ENCODE data around the gene WNK2. TPM values are rescaled to one million over a fixed set of nuclear protein-coding genes. Genes with fewer than 3 reads are reported as not detected.

WNK2 gene
- total and polyA plus RNA-seq, 2 of the 4 experiments (the other 2 are of a cell fraction) = not detected

DNA sequence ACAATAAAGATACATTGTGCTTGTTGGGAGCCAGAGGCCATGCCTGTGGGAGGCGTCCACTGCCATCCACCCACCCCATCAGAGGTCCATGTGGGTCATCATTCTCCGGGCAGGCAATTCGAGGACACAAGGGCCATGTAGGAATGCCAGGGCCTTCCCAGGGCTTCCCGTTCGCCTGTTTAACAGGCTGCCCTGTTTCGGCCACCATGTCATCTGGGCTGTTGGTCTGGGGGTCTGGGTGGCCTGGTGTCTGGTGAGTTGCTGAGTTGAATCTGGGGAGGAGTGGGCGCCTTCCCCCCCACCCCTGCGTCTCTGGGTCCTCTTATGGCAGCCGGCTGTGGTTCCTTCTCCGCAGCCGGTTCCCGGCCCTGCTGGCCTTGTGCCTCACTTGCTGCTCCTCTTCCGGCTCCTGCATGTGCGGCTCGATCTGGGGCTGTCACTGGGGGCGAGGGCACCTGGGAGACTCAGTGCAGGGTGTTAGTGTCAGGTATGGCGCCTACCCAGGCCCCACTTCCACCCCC lies 117.4 kb downstream of the WNK2 start:
- H2BK20ac ChIP-seq (ENCODE audit: low read depth, low read length) = no peak overlapping the region
- in situ Hi-C loops (cut with MboI; ENCODE audit: low sequenced_read_pairs) = loop anchor here (25.0 kb wide), 2 partner anchors 111 to 289 kb away; no protein-coding TSS in a partner anchor
- no peak overlapping the region for H4K91ac ChIP-seq (ENCODE audit: insufficient read depth, low read depth, low read length)
- no peak overlapping the region for H3K56ac ChIP-seq (ENCODE audit: extremely low read depth, insufficient read depth, low read length)
- no peaks in the 10 kb centered on the region for H3K9me1 ChIP-seq (ENCODE audit: insufficient read depth, low read length)
- POLR2A ChIA-PET (ENCODE audit: unreplicated experiment) = no interaction called here
- DNase-seq = no peak
- H3K36me3 ChIP-seq (ENCODE audit: control insufficient read depth, insufficient read depth, low read length) = no peaks in the 10 kb centered on the region
- no peak overlapping the region for H3K4ac ChIP-seq (ENCODE audit: low read depth, low read length)
- CTCF ChIA-PET = no interaction called here
- no peak overlapping the region for H4K5ac ChIP-seq (ENCODE audit: low read depth, low read length)
- no peak overlapping the region for H3K23ac ChIP-seq (ENCODE audit: low read depth, low read length)
- no peak overlapping the region for H3K4me3 ChIP-seq (ENCODE audit: insufficient read depth, low read depth, low read length)
- H2BK15ac ChIP-seq (ENCODE audit: low read depth, low read length) = no peak overlapping the region
- peaks cover 11% of the 10 kb centered on the region; the same call in 1 of the 2 replicates for H3K27me3 ChIP-seq (ENCODE audit: control insufficient read depth, insufficient read depth, low read length)
- H3K79me1 ChIP-seq (ENCODE audit: low read depth in 1 of 2, low read length in 2 of 2) = no peaks in the 10 kb centered on the region
- H4K20me1 ChIP-seq (ENCODE audit: insufficient read depth, low read length) = no peaks in the 10 kb centered on the region
- H2AK5ac ChIP-seq (ENCODE audit: low read depth, low read length) = no peak overlapping the region
- H2AFZ ChIP-seq (replicated peaks; ENCODE audit: low read length, poor library complexity) = no peak overlapping the region
- no peaks in the 10 kb centered on the region for H3K4me1 ChIP-seq (ENCODE audit: control insufficient read depth, insufficient read depth, low read length)
- TF ChIP-seq NFE2L2 (IDR thresholded peaks at IDR 0.05; ENCODE audit: low read depth, low read length) (no peak), RCOR1 (IDR thresholded peaks at IDR 0.05; ENCODE audit: insufficient replicate concordance, low read length) (no peak), BHLHE40 (IDR thresholded peaks at IDR 0.05; ENCODE audit: low read depth, low read length) (no peak), SMC3 (IDR thresholded peaks at IDR 0.05; ENCODE audit: low read depth, low read length) (no peak), MXI1 (IDR thresholded peaks at IDR 0.05; ENCODE audit: borderline replicate concordance, low read depth, low read length) (no peak), CEBPB (IDR thresholded peaks at IDR 0.05; ENCODE audit: low read depth, low read length) (no peak), RAD21 (IDR thresholded peaks at IDR 0.05; ENCODE audit: low read length) (no peak), MAZ (IDR thresholded peaks at IDR 0.05; ENCODE audit: borderline replicate concordance, low read depth, low read length) (no peak), FOS (IDR thresholded peaks at IDR 0.05; ENCODE audit: low read depth, low read length) (no peak), CHD1 (IDR thresholded peaks at IDR 0.05; ENCODE audit: low read depth, low read length) (no peak), MAFK (IDR thresholded peaks at IDR 0.05; ENCODE audit: low read depth, low read length) (no peak)
- TF ChIP-seq, protein P1, sequence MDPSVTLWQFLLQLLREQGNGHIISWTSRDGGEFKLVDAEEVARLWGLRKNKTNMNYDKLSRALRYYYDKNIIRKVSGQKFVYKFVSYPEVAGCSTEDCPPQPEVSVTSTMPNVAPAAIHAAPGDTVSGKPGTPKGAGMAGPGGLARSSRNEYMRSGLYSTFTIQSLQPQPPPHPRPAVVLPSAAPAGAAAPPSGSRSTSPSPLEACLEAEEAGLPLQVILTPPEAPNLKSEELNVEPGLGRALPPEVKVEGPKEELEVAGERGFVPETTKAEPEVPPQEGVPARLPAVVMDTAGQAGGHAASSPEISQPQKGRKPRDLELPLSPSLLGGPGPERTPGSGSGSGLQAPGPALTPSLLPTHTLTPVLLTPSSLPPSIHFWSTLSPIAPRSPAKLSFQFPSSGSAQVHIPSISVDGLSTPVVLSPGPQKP (IDR thresholded peaks at IDR 0.05; ENCODE audit: borderline replicate concordance, low read depth, low read length) = no peak
- TF ChIP-seq, protein P2, sequence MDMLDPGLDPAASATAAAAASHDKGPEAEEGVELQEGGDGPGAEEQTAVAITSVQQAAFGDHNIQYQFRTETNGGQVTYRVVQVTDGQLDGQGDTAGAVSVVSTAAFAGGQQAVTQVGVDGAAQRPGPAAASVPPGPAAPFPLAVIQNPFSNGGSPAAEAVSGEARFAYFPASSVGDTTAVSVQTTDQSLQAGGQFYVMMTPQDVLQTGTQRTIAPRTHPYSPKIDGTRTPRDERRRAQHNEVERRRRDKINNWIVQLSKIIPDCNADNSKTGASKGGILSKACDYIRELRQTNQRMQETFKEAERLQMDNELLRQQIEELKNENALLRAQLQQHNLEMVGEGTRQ (IDR thresholded peaks at IDR 0.05; ENCODE audit: low read depth, low read length) = no peak
- no CpG with 5 or more reads among the region's 17 CpGs for WGBS, 2 experiments (ENCODE audit: extremely low coverage in 2 of 2, insufficient read length in 1 of 2)
- no peak overlapping the region for H2BK5ac ChIP-seq (ENCODE audit: low read depth, low read length, poor library complexity, severe bottlenecking)
- BruUV-seq (replicated peaks) = no TSS peak
- H2AK9ac ChIP-seq (replicated peaks; ENCODE audit: low read depth, low read length, poor library complexity) = no peak overlapping the region
- intact Hi-C loops (cut with micrococcal nuclease) = no loop called here
- H3K14ac ChIP-seq (replicated peaks; ENCODE audit: low read depth, low read length) = no peak overlapping the region
- no peak overlapping the region for H3K18ac ChIP-seq (ENCODE audit: low read depth, low read length)
- ATAC-seq (ENCODE audit: low read depth) = no peak
- H3K9me3 ChIP-seq (ENCODE audit: control insufficient read depth, insufficient read depth, low read length) = no peaks in the 10 kb centered on the region
- no peak overlapping the region for H4K8ac ChIP-seq (ENCODE audit: low read depth in 2 of 2, low read length in 2 of 2)
- no peak overlapping the region for H3K4me2 ChIP-seq (ENCODE audit: low read depth, low read length)
- H2BK120ac ChIP-seq (ENCODE audit: low read depth, low read length) = no peak overlapping the region
- H3K9ac ChIP-seq (ENCODE audit: low read depth, low read length) = no peak overlapping the region
- dilution Hi-C loops (cut with HindIII; ENCODE audit: low sequenced_read_pairs, unreplicated experiment) = no loop called here
- no peak overlapping the region for H3K27ac ChIP-seq (ENCODE audit: insufficient read depth, low read length)

Measured in IMR-90 (cell line).